Left renal cortex interstitium (tissue), 4 donors: ENCODE measurements around the gene CCDC57. TPM values are rescaled to one million over a fixed set of nuclear protein-coding genes. Genes with fewer than 3 reads are reported as not detected.

ENCODE experiments used
- DNase-seq, 4 donors: peaks; one replicate each; pipeline ENCODE4 v3.0.0-alpha.2; 2013; ENCODE audit warnings: low read depth in 4 of 4, low spot score in 2 of 4, missing footprints in 1 of 4
- polyA plus RNA-seq, 4 donors: library from polyadenylated mRNA; unstranded; fragments of 120-200 nt; gene quantifications; one replicate each; pipeline ENCODE4 v1.2.1, GENCODE V29; 2013; ENCODE audit not compliant: insufficient read length in 4 of 4

The CCDC57 gene
- polyA plus RNA-seq, 4 donors = 29.8 to 93.3 (median 62.1) TPM

- DNase-seq = no peak
Observed at GRCh38 chr17:82247182-82247823, 34.7 kb upstream of the CCDC57 start.

GRCh38 chr17:82246365-82247181 is 33.9 kb upstream of the CCDC57 start:
- no peak for DNase-seq

GRCh38 chr17:82246040-82246364 is 33.4 kb upstream of the CCDC57 start:
- DNase-seq = no peak

GRCh38 chr17:82245134-82246039 is 32.7 kb upstream of the CCDC57 start:
- no peak for DNase-seq

- DNase-seq = no peak
Observed at GRCh38 chr17:82244413-82245133, 31.9 kb upstream of the CCDC57 start.

GRCh38 chr17:82243648-82244412 is 31.2 kb upstream of the CCDC57 start:
- DNase-seq = no peak

- DNase-seq = no peak
Observed at GRCh38 chr17:82242977-82243647, 30.5 kb upstream of the CCDC57 start.

- DNase-seq = no peak
Observed at GRCh38 chr17:82242698-82242976, 30.0 kb upstream of the CCDC57 start.

GRCh38 chr17:82241926-82242697 is 29.5 kb upstream of the CCDC57 start:
- DNase-seq = no peak

- DNase-seq = no peak
Observed at GRCh38 chr17:82241183-82241925, 28.7 kb upstream of the CCDC57 start.

GRCh38 chr17:82240506-82241182 is 28.0 kb upstream of the CCDC57 start:
- DNase-seq = no peak

- DNase-seq = no peak
Observed at GRCh38 chr17:82239926-82240505, 27.4 kb upstream of the CCDC57 start.

- DNase-seq = no peak
Observed at GRCh38 chr17:82239401-82239925, 26.8 kb upstream of the CCDC57 start.

GRCh38 chr17:82238472-82239201 is 26.0 kb upstream of the CCDC57 start:
- DNase-seq = no peak

GRCh38 chr17:82237746-82238471 is 25.3 kb upstream of the CCDC57 start:
- no peak for DNase-seq
